ENCODE measurements around the gene MAN2B1.

DNA sequence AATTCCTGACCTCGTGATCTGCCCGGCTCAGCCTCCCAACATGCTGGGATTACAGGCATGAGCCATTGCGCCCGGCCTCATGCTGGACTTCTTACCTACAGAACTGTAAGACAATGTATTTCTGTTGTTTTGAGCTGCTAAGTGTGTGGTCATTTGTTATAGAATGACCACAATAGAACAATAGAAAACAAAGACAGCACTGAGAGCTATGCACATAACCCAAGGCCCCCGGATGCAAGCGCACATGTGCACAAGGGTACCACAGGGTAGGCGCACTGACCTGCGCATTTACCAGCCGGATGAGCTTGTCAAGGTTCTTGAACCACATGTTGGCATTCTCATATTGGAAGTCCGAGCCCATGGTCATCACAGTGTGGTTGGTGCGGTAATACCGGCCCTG lies 5.6 kb downstream of the MAN2B1 start:
- no peak for TF ChIP-seq CTCF (conservative IDR thresholded peaks at IDR 0.05; ENCODE audit: low read length)
- no peak for TF ChIP-seq EZH2phosphoT487 (IDR thresholded peaks at IDR 0.05; ENCODE audit: borderline replicate concordance)
